Measurements from ENCODE around the gene HSD17B4. TPM values are rescaled to one million over a fixed set of nuclear protein-coding genes. Genes with fewer than 3 reads are reported as not detected.

Gene HSD17B4
- total RNA-seq, 1 experiment from 2014 or later = 269 TPM

GRCh38 chr5:119554597-119554996, 102.3 kb downstream of the HSD17B4 start:
- TF ChIP-seq, protein P1, sequence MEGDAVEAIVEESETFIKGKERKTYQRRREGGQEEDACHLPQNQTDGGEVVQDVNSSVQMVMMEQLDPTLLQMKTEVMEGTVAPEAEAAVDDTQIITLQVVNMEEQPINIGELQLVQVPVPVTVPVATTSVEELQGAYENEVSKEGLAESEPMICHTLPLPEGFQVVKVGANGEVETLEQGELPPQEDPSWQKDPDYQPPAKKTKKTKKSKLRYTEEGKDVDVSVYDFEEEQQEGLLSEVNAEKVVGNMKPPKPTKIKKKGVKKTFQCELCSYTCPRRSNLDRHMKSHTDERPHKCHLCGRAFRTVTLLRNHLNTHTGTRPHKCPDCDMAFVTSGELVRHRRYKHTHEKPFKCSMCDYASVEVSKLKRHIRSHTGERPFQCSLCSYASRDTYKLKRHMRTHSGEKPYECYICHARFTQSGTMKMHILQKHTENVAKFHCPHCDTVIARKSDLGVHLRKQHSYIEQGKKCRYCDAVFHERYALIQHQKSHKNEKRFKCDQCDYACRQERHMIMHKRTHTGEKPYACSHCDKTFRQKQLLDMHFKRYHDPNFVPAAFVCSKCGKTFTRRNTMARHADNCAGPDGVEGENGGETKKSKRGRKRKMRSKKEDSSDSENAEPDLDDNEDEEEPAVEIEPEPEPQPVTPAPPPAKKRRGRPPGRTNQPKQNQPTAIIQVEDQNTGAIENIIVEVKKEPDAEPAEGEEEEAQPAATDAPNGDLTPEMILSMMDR (conservative IDR thresholded peaks at IDR 0.05) = no peak
- no peak for DNase-seq
- H3K9ac ChIP-seq (ENCODE audit: extremely low read depth, insufficient read length, low read length) = no peak overlapping the region
- no peak overlapping the region for H3K4ac ChIP-seq (ENCODE audit: low read depth, low read length)
- no peak overlapping the region for H3K23ac ChIP-seq (ENCODE audit: insufficient read length, low read depth, low read length)
- H3K4me3 Mint-ChIP-seq = no peak overlapping the region
- H2BK5ac ChIP-seq (ENCODE audit: insufficient read length, low read length) = no peak overlapping the region
- no peak overlapping the region for H2AK5ac ChIP-seq (ENCODE audit: insufficient read length, low read length)
- no peaks in the 10 kb centered on the region for H3K79me1 ChIP-seq (ENCODE audit: insufficient read depth, low read depth, low read length, poor library complexity, severe bottlenecking)
- no peaks in the 10 kb centered on the region for H3K23me2 ChIP-seq (ENCODE audit: insufficient read length, low read depth, low read length, poor library complexity, severe bottlenecking)
- H3K9me3 ChIP-seq (ENCODE audit: control insufficient read depth, low read depth, low read length) = no peaks in the 10 kb centered on the region
- no peak overlapping the region for H2BK20ac ChIP-seq (ENCODE audit: low read depth, low read length, poor library complexity, severe bottlenecking)
- no peaks in the 10 kb centered on the region for H3K79me2 ChIP-seq (ENCODE audit: insufficient read depth, low read length)
- H3K18ac ChIP-seq (ENCODE audit: insufficient read length, low read depth, low read length) = no peak overlapping the region
- no peak overlapping the region for H2BK15ac ChIP-seq (ENCODE audit: low read depth, low read length)
- no peaks in the 10 kb centered on the region for H3K4me1 ChIP-seq (ENCODE audit: insufficient read depth, low read length)
- H2AFZ ChIP-seq (ENCODE audit: low read length) = no peak overlapping the region
- H2BK120ac ChIP-seq (ENCODE audit: low read depth, low read length, poor library complexity, severe bottlenecking) = no peak overlapping the region
- no CpG with 5 or more reads among the region's 2 CpGs for WGBS (ENCODE audit: extremely low coverage, insufficient read length, low lambda C conversion rate)
- H3K27me3 ChIP-seq (ENCODE audit: insufficient read depth, low read length) = no peaks in the 10 kb centered on the region
- H3K14ac ChIP-seq (ENCODE audit: insufficient read depth, low read length) = no peak overlapping the region
- no peak overlapping the region for H3K27ac ChIP-seq (ENCODE audit: insufficient read length, low read depth, low read length)
- H4K5ac ChIP-seq (ENCODE audit: insufficient read length, low read depth, low read length) = no peak overlapping the region
- H3K36me3 Mint-ChIP-seq (ENCODE audit: insufficient read depth in 1 of 3, low read depth in 3 of 3) = peaks cover 0 to 3% (median 0%) of the 10 kb centered on the region in 3 experiments; a peak in 1 of 7 replicates
- H3K4me2 ChIP-seq (ENCODE audit: insufficient read depth, insufficient read length, low read length) = no peak overlapping the region
- no peak overlapping the region for H2BK12ac ChIP-seq (ENCODE audit: insufficient read length, low read depth, low read length)
- peaks cover 0 to 6% of the 10 kb centered on the region in 2 experiments; a peak in 1 of 4 replicates for H3K4me1 Mint-ChIP-seq
- no peak overlapping the region for H3K27ac Mint-ChIP-seq
- H3K9me3 Mint-ChIP-seq = no peaks in the 10 kb centered on the region; a peak in 1 of 5 replicates
- no peak overlapping the region for H3K56ac ChIP-seq (ENCODE audit: insufficient read length, low read depth, low read length)
- no peaks in the 10 kb centered on the region for H3K27me3 Mint-ChIP-seq (ENCODE audit: low read depth)
- no peak overlapping the region for H4K91ac ChIP-seq (ENCODE audit: insufficient read length, low read depth, low read length)
- no peaks in the 10 kb centered on the region for H4K20me1 ChIP-seq (ENCODE audit: control insufficient read depth, insufficient read depth, insufficient read length)
- H3T11ph ChIP-seq (ENCODE audit: low read length) = no peak overlapping the region
- H4K8ac ChIP-seq (replicated peaks; ENCODE audit: insufficient read length, low read depth, low read length) = no peak overlapping the region

Measured in H9 (cell line).